Tongue (tissue), 2 donors: ENCODE results near the gene PET100. TPM values are rescaled to one million over a fixed set of nuclear protein-coding genes. Genes with fewer than 3 reads are reported as not detected.
A peak's percentile ranks its signal among the peaks of the same experiment; 100 is the strongest.

Source experiments
- DNase-seq: peaks from one replicate; pipeline ENCODE4 v3.0.0-alpha.2; 2015
- total RNA-seq: library from RNA; depleted of rRNA; stranded (reverse); fragments of >200 nt; gene quantifications from one replicate; pipeline ENCODE4 v1.2.3, GENCODE V29; 2014

PET100 gene
- total RNA-seq, 1 donor from 2014 or later: 20.4 TPM

- no peak for DNase-seq
These were observed 17.0 kb upstream of the PET100 start for GRCh38 chr19:7612282-7613274.

DNA sequence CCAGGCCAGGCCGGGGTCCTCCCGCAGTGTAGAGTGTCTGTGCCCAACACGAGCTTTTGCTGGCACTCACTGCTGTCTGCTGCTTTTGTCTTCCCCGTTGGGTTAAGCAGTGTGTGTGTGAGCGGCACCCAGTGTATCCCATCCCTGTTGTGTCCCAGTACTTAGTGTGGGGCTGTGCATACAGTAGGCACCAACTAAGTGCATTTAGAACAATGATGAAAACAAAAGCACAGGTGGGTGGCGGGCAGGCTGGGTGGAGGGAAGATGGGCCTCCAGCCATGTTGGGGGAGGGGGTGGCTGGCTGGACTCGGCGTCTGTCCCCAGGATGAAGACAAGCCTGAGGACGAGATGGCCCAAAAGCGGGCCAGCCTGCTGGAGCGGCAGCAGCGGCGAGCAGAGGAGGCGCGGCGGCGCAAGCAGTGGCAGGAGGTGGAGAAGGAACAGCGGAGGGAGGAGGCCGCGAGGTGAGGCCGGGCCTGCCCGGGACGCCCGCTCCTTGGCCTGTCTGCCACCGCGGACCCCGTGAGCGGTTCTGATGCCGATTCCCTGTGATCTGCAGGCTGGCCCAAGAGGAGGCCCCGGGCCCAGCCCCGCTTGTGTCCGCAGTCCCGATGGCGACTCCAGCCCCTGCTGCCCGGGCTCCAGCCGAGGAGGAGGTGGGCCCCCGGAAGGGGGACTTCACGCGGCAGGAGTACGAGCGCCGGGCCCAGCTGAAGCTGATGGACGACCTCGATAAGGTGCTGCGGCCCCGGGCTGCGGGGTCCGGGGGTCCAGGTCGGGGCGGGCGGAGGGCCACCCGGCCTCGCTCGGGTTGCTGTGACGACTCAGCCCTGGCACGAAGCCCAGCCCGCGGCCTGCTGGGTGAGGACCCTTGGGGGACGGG is 14.5 kb upstream of the PET100 start:
- no peak for DNase-seq

DNA sequence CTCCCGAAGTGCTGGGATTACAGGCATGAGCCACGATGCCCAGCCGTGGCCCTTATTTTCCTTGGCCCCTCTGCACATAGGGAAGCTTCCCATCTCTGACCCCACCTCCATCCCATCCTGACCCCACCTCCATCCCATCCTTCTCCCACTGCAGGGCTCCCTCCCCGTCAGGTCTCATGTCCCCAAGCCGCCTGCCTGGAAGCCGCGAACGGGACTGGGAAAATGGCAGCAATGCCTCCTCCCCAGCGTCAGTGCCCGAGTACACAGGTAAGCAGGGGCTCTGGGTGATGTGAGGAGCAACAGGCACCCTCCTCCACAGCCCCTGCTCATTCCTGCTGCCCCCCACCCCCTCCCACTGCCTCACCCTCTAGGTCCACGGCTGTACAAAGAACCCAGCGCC is 12.4 kb upstream of the PET100 start:
- DNase-seq: no peak

DNA sequence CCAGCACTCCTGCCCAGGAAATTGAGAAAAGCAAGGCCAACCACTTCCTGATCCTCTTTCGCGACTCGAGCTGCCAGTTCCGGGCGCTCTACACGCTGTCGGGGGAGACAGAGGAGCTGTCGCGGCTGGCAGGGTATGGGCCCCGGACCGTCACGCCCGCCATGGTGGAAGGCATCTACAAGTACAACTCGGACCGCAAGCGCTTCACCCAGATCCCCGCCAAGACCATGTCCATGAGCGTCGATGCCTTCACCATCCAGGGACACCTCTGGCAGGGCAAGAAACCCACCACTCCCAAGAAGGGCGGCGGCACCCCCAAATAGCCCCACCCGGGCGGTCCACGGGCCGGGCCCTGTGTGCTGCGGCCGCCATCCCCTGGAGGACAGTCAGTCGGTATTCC is 11.9 kb upstream of the PET100 start:
- DNase-seq: no peak

DNA sequence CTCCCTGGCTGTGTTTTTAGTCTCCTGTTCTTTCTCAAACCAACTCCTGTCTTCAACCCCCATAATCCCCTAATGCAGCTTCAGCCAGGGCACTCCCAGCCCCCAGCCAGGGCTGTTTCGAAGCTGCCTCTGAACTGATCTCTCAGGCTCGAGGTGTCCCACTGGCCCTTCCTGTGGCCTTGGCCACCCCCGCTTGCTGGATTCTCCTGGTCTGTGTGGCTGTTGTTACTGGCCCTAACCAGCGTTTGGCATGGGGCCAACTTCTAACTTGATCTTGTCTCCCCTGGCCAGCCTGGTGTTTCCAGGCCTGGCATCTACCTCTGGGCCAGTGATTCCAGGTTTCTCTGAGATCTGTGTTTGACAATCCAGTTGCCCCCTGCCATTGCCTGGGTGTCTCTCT is 11.2 kb upstream of the PET100 start:
- DNase-seq: peak; percentile 10

GRCh38 chr19:7618771-7619510 is 10.7 kb upstream of the PET100 start:
- DNase-seq: peak; percentile 73

- DNase-seq: no peak
These were observed 9.7 kb upstream of the PET100 start for GRCh38 chr19:7619671-7620441.

DNA sequence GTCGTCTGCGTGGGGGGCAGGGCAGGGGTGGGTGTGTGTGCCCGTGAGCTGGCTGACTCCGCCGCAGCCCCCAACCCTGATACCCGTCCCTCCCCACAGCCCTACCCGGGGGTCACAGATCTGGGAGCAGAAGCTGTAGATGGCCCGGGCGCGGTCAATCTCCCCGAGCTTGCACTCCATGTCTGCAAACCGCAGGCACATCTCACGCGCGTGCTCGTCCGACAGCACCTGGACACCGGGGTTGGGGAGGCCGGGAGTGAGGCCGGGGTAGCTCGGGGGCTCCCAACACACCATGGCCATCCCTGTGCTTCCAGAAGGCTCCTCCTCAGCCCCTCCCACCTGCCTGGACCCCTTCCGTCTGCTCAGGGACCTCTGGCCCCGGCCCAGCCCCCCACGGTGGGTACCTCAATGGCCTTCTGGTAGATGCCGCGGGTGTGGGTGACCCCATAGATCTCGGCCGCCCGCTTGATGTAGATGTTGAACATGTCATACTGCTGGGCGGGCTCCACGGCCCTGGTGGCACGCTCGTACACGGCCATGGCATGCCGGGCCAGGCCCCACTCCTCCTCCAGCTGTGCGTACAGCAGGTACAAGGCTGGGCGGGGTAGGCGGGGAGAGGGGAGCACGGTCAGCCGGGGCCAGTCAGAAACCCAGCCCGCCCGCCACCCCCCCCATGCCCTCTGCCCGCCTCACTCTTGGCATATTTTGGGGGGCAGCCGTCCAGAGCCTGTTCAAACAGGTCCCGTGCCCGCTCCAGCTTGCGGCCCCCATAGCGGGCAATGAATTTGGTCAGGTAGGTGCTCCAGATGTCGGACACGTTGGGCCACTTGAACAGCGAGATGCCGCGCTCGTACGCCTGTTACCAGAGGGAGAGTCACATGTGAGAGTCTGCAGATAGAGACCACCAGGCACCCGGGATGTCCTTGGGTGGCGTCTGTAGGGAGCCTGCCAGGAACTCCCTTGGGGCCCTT is 8.9 kb upstream of the PET100 start:
- no peak for DNase-seq

DNA sequence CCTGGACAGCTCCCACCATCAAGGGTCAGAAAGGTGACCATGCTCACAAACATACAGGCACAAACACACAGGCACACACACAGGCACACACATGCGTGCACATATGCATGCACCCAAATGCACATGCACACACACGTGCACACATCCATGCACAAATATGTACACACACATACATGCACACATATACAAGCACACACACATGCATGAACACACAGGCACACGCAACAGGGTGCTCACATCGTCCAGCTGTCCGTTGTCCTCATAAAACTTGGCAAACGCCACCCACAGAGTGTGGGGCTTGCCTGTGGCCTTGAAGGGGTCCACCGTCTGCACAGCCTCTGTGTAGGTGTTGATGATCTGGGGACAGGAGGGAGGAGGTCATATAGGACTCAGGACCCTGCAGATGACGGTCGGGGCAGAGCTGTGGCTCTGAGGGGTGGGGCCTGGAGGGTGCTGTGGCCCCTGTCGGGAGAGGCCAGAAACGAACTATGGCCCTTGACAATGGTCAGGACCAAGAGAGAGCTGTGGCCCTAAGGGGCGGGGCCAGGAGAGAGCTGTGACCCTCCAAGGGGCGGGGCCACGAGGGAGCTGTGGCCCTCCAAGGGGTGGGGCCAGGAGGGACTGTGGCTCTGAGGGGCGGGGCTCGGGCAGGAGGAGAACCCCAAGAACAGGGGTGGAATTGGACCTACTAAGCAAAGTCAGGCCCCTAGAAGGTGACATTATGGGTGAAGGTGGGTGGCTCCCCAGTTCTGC is 6.5 kb upstream of the PET100 start:
- no peak for DNase-seq

DNA sequence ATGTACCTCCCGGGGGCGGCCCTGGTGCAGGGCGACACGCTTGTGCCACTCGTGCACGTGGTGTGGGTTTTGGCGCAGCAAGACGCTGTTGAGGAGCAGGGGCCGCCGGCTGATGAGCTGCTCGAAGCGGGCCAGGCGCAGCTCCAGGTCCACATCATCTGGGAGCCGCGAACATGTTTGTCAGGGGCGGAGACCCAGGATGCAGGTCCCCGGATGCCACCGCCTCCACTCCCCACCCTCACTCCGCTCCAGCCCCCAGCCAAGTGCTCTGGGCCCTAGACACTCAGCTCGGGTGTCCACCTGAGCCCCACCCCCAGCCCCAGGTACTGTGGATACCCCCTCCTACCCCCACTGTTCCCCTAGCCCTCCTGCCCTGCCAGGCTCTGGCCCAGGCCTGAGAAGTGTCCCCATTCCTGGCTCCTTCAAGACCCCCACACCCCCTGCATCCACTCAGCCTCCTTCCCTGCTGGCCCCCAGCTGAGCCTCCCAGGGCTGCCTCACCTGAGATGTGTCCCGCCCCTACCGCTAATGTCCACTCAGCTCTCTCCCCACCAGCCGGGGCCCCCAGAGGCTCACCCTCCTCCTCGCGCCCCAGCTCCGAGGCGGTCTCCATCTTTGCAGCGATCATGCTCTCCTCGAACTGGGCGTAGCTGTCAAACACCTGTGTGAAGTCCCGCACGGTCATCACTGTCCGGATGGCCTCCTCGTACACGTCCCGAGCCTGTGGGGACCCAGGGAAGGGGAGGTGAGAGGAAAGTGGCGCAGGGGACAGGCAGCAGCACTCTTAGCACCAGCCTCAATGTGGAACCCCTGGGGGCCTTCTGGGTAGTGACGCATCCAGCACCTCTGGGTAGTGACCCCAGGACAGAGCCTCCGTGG is 5.6 kb upstream of the PET100 start:
- DNase-seq: no peak

GRCh38 chr19:7624810-7625209 is 4.8 kb upstream of the PET100 start:
- DNase-seq: no peak

DNA sequence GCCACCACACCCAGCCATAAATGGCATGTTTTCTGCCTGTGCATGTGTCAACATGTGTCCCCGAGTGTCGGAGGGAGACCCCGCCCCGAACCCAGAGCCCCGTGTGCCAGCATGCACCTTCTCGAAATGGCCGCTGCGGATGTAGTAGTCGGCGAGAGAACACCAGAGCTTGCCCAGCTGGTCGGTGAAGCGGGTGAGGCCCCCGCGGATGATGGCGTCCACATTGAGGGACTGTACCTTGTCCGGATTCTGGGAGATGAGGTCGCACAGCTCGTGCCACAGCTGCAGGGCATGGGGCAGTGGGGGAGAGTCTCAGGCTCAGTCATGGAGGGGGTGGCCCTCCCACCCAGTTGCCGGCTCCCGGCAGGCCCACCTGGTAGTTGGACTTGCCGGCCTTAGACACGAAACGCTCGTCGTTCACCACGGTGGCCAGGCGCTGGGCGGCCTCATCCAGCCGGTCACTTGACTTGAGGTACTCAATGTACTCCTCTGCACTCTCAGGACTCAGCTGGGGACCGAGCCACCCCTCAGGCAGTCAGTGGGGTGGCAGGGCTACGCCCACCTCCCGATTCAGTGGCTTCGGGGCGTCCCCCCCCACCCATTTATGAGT is 3.7 kb upstream of the PET100 start:
- no peak for DNase-seq

DNA sequence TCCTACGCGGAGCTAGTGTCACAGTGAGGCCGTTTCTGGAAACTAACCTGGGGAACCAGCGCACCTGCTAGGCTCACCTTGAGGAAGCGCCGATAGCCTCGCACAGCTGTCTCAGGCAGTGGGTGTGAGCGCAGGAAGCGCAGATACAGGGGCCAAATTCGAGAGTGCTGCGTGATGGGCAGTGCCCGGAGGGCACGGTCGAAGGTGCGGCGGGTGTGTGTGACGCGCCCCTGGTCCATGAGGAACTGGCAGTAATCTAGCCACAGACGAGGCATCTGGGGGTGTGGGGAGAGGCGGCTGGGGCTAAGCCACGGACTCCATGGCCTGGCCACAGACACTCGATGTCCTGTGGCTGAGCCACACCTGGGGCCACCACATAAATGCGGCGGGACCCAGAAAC is 2.4 kb upstream of the PET100 start:
- DNase-seq: no peak

- DNase-seq: no peak
These were observed 843 bp upstream of the PET100 start for GRCh38 chr19:7628589-7629311.

DNA sequence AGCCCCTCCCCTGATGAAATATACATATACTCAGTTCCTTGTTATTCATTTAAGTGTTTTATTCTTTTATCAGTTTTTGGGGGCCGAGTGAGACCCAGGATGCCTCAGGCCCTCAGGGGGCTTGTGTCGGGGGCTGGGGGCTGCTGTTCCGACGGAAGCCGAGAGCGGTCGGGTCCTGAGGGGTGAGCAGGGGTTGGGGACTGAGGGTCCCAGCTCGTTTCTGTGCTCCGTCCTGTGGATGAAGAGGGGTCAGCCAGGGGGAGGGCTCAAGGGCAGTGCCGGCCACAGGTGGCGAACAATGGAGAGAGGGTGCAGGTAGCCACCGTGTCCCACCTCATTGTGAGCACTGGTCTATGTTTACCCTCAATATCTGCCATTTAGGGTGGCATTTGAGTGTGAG is 2.0 kb downstream of the PET100 start:
- no peak for DNase-seq

GRCh38 chr19:7632340-7633203 is 3.0 kb downstream of the PET100 start:
- DNase-seq: no peak
